ENCODE data around the gene DSCAM. TPM values are rescaled to one million over a fixed set of nuclear protein-coding genes. Genes with fewer than 3 reads are reported as not detected.

Gene DSCAM
- total RNA-seq, 1 experiment from 2014 or later = not detected

DNA sequence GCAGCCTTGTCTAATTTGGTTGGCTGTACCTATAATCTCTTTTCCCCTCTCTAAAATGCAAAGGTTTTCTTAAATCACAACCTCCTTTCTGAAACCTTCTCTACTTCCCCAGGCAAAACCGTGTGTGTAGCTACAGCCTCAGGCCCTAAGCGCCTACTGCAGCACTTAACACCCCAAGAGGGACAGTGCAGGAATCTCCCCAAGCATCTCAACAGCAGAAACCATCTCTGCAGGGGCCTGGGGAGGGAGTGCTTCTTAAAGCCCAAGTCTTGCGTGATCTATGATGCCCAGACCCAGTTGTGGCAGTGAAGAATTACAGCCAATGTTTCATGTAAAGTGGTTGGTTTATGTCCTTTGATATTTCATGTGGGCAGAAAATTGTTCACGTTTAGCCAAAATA is 159.3 kb downstream of the DSCAM start:
- peaks cover 20 to 62% of the 10 kb centered on the region in 2 experiments; a peak in 2 of 4 replicates for H3K9me3 ChIP-seq (ENCODE audit: control insufficient read depth in 1 of 2, insufficient read depth in 1 of 2, low read depth in 1 of 2, low read length in 2 of 2)
- ChIA-PET POLR2A (no interaction called here), RAD21 (ENCODE audit: low non-redundant PET in 1 of 2, low total read pairs in 2 of 2, uncharacterized antibody in 2 of 2, unreplicated experiment in 2 of 2) (no interaction called here), CTCF (no interaction called here)
- no peak overlapping the region for H2AFZ ChIP-seq (ENCODE audit: low read depth, low read length, poor library complexity, severe bottlenecking)
- H3K27ac ChIP-seq (ENCODE audit: low read depth, low read length) = no peak overlapping the region
- no peak overlapping the region for H3K4me2 ChIP-seq (ENCODE audit: low read length)
- no peak overlapping the region for H3K4me3 ChIP-seq (replicated peaks in 1 of 2; ENCODE audit: low read depth in 1 of 2, low read length in 2 of 2)
- H3K4me1 ChIP-seq (ENCODE audit: control insufficient read depth in 1 of 2, insufficient read depth in 2 of 2, low read length in 2 of 2) = no peaks in the 10 kb centered on the region
- H4K20me1 ChIP-seq (ENCODE audit: insufficient read depth) = no peaks in the 10 kb centered on the region
- H3K27me3 ChIP-seq (ENCODE audit: insufficient read depth, low read length) = no peaks in the 10 kb centered on the region
- no peak overlapping the region for H3K9ac ChIP-seq (ENCODE audit: low read length)
- ATAC-seq = no peak
- no peak for TF ChIP-seq ZFX (IDR thresholded peaks at IDR 0.05)
- no peak for TF ChIP-seq EZH2phosphoT487 (IDR thresholded peaks at IDR 0.05; ENCODE audit: borderline replicate concordance)
- TF ChIP-seq EZH2 (IDR thresholded peaks at IDR 0.05) = no peak
- no peak for TF ChIP-seq ZBTB33 (IDR thresholded peaks at IDR 0.05; ENCODE audit: extremely low read depth, insufficient replicate concordance, low read length)
- TF ChIP-seq CTCF (IDR thresholded peaks at IDR 0.05 in 2 of 3, conservative IDR thresholded peaks at IDR 0.05 in 1 of 3; ENCODE audit: borderline replicate concordance in 1 of 3, insufficient read depth in 1 of 3, low read depth in 2 of 3, low read length in 2 of 3) = no peak
- no peak for TF ChIP-seq TCF7L2 (IDR thresholded peaks at IDR 0.05; ENCODE audit: borderline replicate concordance, extremely low read depth, insufficient read depth, insufficient read length)
- TF ChIP-seq ZNF274 (IDR thresholded peaks at IDR 0.05; ENCODE audit: low read depth, low read length) = no peak
- H3K36me3 ChIP-seq (ENCODE audit: control insufficient read depth in 1 of 2, insufficient read depth in 2 of 2, low read length in 2 of 2) = no peaks in the 10 kb centered on the region
- no TSS peak for BruUV-seq (replicated peaks)
- intact Hi-C loops (cut with micrococcal nuclease) = no loop called here
- H3K79me2 ChIP-seq (ENCODE audit: insufficient read depth, low read length) = no peaks in the 10 kb centered on the region
- no peaks in the 10 kb centered on the region for H3K9me2 ChIP-seq (ENCODE audit: insufficient read depth)
- no peak for DNase-seq (ENCODE audit: low read depth, low spot score)

Measured in HCT116 (cell line).